HCT116 (cell line): ENCODE results near the gene LRRC3.

ENCODE experiments used
- ATF3 ChIP-seq: IDR thresholded peaks from 2 replicates; pipeline ENCODE4 v1.6.1; 2012
- CTCF ChIP-seq, 3 experiments: fragments of 200-600 bp in 1 of 3; sonication (generic) in 1 of 3; IDR thresholded peaks in 2 of 3; conservative IDR thresholded peaks in 1 of 3; 2 replicates each; pipeline ENCODE4 v1.5.1; 2012 to 2017; ENCODE audit warnings: low read depth in 2 of 3, low read length in 2 of 3, antibody characterized with exemption in 1 of 3, borderline replicate concordance in 1 of 3, control low read depth in 1 of 3, mild to moderate bottlenecking in 1 of 3, mixed read lengths in 1 of 3, mixed run types in 1 of 3, moderate library complexity in 1 of 3; ENCODE audit not compliant: insufficient read depth in 1 of 3
- EGR1 ChIP-seq: IDR thresholded peaks from 2 replicates; pipeline ENCODE4 v1.6.1; 2012; ENCODE audit warnings: low read depth
- EZH2 ChIP-seq: fragments of 200-600 bp; sonication (generic); IDR thresholded peaks from 2 replicates; pipeline ENCODE4 v1.6.1; 2017; ENCODE audit warnings: antibody characterized with exemption, mixed run types
- EZH2phosphoT487 ChIP-seq: fragments of 200-600 bp; IDR thresholded peaks from 2 replicates; pipeline ENCODE4 v1.6.1; 2018; ENCODE audit warnings: antibody characterized with exemption, borderline replicate concordance
- FOSL1 ChIP-seq: IDR thresholded peaks from 2 replicates; pipeline ENCODE4 v1.6.1; 2012; ENCODE audit warnings: low read depth
- MAX ChIP-seq: IDR thresholded peaks from 2 replicates; pipeline ENCODE4 v1.6.1; 2012
- POLR2A ChIP-seq: IDR thresholded peaks from 2 replicates; pipeline ENCODE4 v1.7.0; 2011; ENCODE audit warnings: borderline replicate concordance; ENCODE audit not compliant: insufficient read depth, insufficient read length; ENCODE audit errors: extremely low read depth
- POLR2AphosphoS5 ChIP-seq: IDR thresholded peaks from 2 replicates; pipeline ENCODE4 v1.6.1; 2011; ENCODE audit warnings: mild to moderate bottlenecking, low read depth, low read length, moderate library complexity
- RAD21 ChIP-seq: IDR thresholded peaks from 2 replicates; pipeline ENCODE4 v1.6.1; 2012; ENCODE audit warnings: low read depth, mild to moderate bottlenecking
- SRF ChIP-seq: IDR thresholded peaks from 2 replicates; pipeline ENCODE4 v1.6.1; 2012; ENCODE audit warnings: low read depth

GRCh38 chr21:44492567-44493385 lies 37.5 kb downstream of the LRRC3 start:
- TF ChIP-seq CTCF (IDR thresholded peaks at IDR 0.05 in 2 of 3, conservative IDR thresholded peaks at IDR 0.05 in 1 of 3; ENCODE audit: borderline replicate concordance in 1 of 3, insufficient read depth in 1 of 3, low read depth in 2 of 3, low read length in 2 of 3) = no peak
- TF ChIP-seq POLR2AphosphoS5 = no peak
- no peak for TF ChIP-seq MAX
- TF ChIP-seq POLR2A = no peak
- TF ChIP-seq EZH2 = no peak
- TF ChIP-seq ATF3 = no peak
- no peak for TF ChIP-seq FOSL1
- TF ChIP-seq RAD21 = no peak
- no peak for TF ChIP-seq SRF
- TF ChIP-seq EGR1 = no peak
- TF ChIP-seq EZH2phosphoT487 = no peak
